ENCODE measurements around the gene HIVEP3. TPM values are rescaled to one million over a fixed set of nuclear protein-coding genes. Genes with fewer than 3 reads are reported as not detected.

Gene HIVEP3
- total RNA-seq, 1 experiment from 2014 or later: 11.0 TPM

- TF ChIP-seq CTCF (conservative IDR thresholded peaks at IDR 0.05) (no peak), EZH2 (IDR thresholded peaks at IDR 0.05; ENCODE audit: low read depth) (no peak)
- DNase-seq: peak; percentile 70 to 73
- CTCF ChIA-PET: interaction anchor here (0.7 to 1.8 kb wide), 2 partner anchors 19 to 35 kb away, joined by 3 to 5 read pairs; no protein-coding TSS in a partner anchor
Measured at GRCh38 chr1:41468122-41468762, 450.5 kb downstream of the HIVEP3 start.

GRCh38 chr1:41467673-41468072 is 451.0 kb downstream of the HIVEP3 start:
- DNase-seq: no peak
- Histone ChIP-seq H3K9me2 (ENCODE audit: insufficient read depth) (no peaks in the 10 kb centered on the region), H3K79me2 (ENCODE audit: low read depth) (no peaks in the 10 kb centered on the region), H2AFZ (no peak overlapping the region), H4K20me1 (ENCODE audit: insufficient read depth) (no peaks in the 10 kb centered on the region), H3K27me3 (ENCODE audit: insufficient read depth, low read depth) (no peaks in the 10 kb centered on the region), H3K4me3 (no peak overlapping the region), H3K27ac (no peak overlapping the region), H3K36me3 (ENCODE audit: low read depth) (no peaks in the 10 kb centered on the region), H3F3A (ENCODE audit: insufficient read depth, low read depth) (peaks cover 14% of the 10 kb centered on the region), H3K4me2 (peak overlapping the region; percentile 56), H3K4me1 (replicated peaks; ENCODE audit: insufficient read depth) (peaks cover 36% of the 10 kb centered on the region), H3K9me3 (ENCODE audit: insufficient read depth, low read depth) (no peaks in the 10 kb centered on the region)
- no peak for TF ChIP-seq CTCF (conservative IDR thresholded peaks at IDR 0.05)
- TF ChIP-seq EZH2 (IDR thresholded peaks at IDR 0.05; ENCODE audit: low read depth): no peak
- no TSS peak for BruUV-seq (replicated peaks)
- intact Hi-C loops (cut with micrococcal nuclease; ENCODE audit: unreplicated experiment): loop anchor here (1.0 kb wide), 1 partner anchor 48 kb away; no protein-coding TSS in a partner anchor
- ChIA-PET CTCF (interaction anchor here (0.7 to 1.8 kb wide), 2 partner anchors 18 to 35 kb away, joined by 3 to 5 read pairs; no protein-coding TSS in a partner anchor), POLR2A (ENCODE audit: unreplicated experiment) (interaction anchor here (0.7 kb wide), 2 partner anchors 106 to 1670 kb away, joined by 3 to 5 read pairs; no protein-coding TSS in a partner anchor)

More at GRCh38 chr1:41468122-41468762, 450.5 kb downstream of the HIVEP3 start:
- H3K4me1 ChIP-seq (replicated peaks; ENCODE audit: insufficient read depth): peaks cover 36% of the 10 kb centered on the region
- H3K9me3 ChIP-seq (ENCODE audit: insufficient read depth, low read depth): no peaks in the 10 kb centered on the region
- H3K27ac ChIP-seq: no peak overlapping the region
- no peak overlapping the region for H2AFZ ChIP-seq
- H3K9me2 ChIP-seq (ENCODE audit: insufficient read depth): no peaks in the 10 kb centered on the region
- intact Hi-C loops (cut with micrococcal nuclease; ENCODE audit: unreplicated experiment): loop anchor here (1.0 kb wide), 1 partner anchor 47 kb away; no protein-coding TSS in a partner anchor
- H3K79me2 ChIP-seq (ENCODE audit: low read depth): no peaks in the 10 kb centered on the region
- no TSS peak for BruUV-seq (replicated peaks)
- POLR2A ChIA-PET (ENCODE audit: unreplicated experiment): interaction anchor here (0.7 kb wide), 2 partner anchors 105 to 1670 kb away, joined by 3 to 5 read pairs; no protein-coding TSS in a partner anchor
- H3K4me3 ChIP-seq: no peak overlapping the region
- H3K36me3 ChIP-seq (ENCODE audit: low read depth): no peaks in the 10 kb centered on the region
- no peaks in the 10 kb centered on the region for H3K27me3 ChIP-seq (ENCODE audit: insufficient read depth, low read depth)
- peak overlapping the region; percentile 56 for H3K4me2 ChIP-seq
- no peaks in the 10 kb centered on the region for H4K20me1 ChIP-seq (ENCODE audit: insufficient read depth)
- H3F3A ChIP-seq (ENCODE audit: insufficient read depth, low read depth): peaks cover 14% of the 10 kb centered on the region

GRCh38 chr1:41466146-41466545 is 452.6 kb downstream of the HIVEP3 start:
- no peak for DNase-seq
- no peaks in the 10 kb centered on the region for H3K36me3 ChIP-seq (ENCODE audit: low read depth)
- no peak overlapping the region for H2AFZ ChIP-seq
- TF ChIP-seq CTCF (conservative IDR thresholded peaks at IDR 0.05) (no peak), EZH2 (IDR thresholded peaks at IDR 0.05; ENCODE audit: low read depth) (no peak)
- no peaks in the 10 kb centered on the region for H3K9me3 ChIP-seq (ENCODE audit: insufficient read depth, low read depth)
- BruUV-seq (replicated peaks): no TSS peak
- H3F3A ChIP-seq (ENCODE audit: insufficient read depth, low read depth): peaks cover 14% of the 10 kb centered on the region
- no peaks in the 10 kb centered on the region for H4K20me1 ChIP-seq (ENCODE audit: insufficient read depth)
- no peaks in the 10 kb centered on the region for H3K27me3 ChIP-seq (ENCODE audit: insufficient read depth, low read depth)
- peaks cover 36% of the 10 kb centered on the region for H3K4me1 ChIP-seq (replicated peaks; ENCODE audit: insufficient read depth)
- no peak overlapping the region for H3K4me2 ChIP-seq
- H3K4me3 ChIP-seq: no peak overlapping the region
- no peak overlapping the region for H3K27ac ChIP-seq
- H3K9me2 ChIP-seq (ENCODE audit: insufficient read depth): no peaks in the 10 kb centered on the region
- H3K79me2 ChIP-seq (ENCODE audit: low read depth): no peaks in the 10 kb centered on the region
- CTCF ChIA-PET: no interaction called here
- intact Hi-C loops (cut with micrococcal nuclease; ENCODE audit: unreplicated experiment): no loop called here
- POLR2A ChIA-PET (ENCODE audit: unreplicated experiment): no interaction called here
